HG02943 (cell line): ENCODE data around the gene LPO.

Source experiments
- ATAC-seq: cut with Tn5 transposase; IDR thresholded peaks from one replicate; pipeline ENCODE4 v1.9.1; 2021; ENCODE audit warnings: mild to moderate bottlenecking, low read depth, moderate library complexity; ENCODE audit not compliant: unreplicated experiment

Gene LPO

DNA sequence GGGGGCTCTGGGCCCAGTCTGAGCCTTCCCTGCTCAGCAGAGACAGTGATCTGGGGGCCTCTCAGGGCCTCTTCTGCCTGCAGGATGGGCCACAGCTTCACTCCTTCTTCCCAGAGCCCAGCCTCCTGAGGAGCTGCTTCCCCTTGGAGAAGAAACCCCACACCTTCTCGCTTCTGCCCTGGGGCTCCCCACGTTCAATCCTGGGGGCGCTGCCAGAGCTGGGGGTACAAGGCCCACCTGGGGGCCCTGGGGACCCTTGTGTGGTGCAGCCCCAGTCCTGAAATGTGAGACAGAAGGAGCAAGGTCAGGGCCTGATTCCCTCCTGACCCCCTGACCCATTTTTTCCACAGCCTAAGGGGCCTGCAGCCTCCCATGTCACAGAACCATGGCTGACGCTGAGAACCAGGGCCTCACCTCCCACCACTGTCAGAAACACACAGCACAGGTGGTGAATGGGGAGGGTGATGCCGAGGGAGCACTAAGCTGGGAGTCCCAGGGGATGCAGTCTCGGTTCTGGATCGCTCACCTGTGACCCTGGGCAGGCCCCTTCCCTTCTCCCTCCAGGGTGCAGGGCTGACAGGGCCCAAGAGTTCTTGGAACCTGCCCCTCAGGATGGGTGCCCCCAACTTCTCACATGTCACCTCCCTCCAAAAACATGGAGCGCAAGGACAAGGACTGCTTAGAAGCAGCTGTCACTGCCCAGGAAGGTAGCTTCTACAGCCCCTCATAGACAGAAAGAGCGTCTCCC, 64.0 kb downstream of the LPO start:
- no peak for ATAC-seq

GRCh38 chr17:58302919-58303585, 64.7 kb downstream of the LPO start:
- no peak for ATAC-seq

DNA sequence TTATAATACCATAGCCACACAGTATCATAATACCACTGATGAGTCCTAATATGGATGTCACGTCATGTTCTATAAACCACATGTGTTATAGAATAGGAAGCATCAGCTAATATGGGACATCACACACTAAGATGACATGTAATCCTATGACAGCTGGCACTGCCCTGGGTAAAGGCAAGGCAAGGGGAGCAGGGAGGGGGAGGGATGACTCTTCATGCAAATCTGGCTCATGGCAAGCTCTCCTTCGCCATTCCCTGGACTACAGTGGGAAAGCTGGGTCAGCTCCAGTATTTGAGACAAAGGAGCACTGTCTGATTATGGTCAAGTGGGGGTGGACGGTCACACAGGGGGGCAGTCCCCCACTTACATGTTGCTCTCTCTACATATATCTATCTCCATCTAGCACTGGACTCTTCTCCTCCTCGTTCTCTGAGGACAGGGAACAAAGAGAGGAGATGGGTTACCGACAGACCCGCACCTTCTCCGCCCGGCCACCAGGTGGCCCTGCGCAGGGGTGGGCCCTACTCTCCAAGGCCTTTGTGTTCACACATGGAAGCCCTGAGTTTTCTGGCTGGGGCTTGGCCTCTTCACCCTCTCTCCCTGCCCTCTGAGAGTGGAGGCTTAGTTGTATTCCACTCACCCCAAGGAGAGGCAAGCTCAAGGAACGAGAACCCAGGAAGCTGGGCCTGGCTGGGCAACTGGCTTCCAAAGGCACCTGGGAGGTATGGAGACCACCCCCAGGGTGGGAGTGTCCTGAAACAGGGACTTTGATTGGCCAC, 65.8 kb downstream of the LPO start:
- no peak for ATAC-seq

GRCh38 chr17:58304750-58305486, 66.5 kb downstream of the LPO start:
- ATAC-seq, result no peak

- ATAC-seq, result no peak
Measured at GRCh38 chr17:58305626-58306025, 67.2 kb downstream of the LPO start.

DNA sequence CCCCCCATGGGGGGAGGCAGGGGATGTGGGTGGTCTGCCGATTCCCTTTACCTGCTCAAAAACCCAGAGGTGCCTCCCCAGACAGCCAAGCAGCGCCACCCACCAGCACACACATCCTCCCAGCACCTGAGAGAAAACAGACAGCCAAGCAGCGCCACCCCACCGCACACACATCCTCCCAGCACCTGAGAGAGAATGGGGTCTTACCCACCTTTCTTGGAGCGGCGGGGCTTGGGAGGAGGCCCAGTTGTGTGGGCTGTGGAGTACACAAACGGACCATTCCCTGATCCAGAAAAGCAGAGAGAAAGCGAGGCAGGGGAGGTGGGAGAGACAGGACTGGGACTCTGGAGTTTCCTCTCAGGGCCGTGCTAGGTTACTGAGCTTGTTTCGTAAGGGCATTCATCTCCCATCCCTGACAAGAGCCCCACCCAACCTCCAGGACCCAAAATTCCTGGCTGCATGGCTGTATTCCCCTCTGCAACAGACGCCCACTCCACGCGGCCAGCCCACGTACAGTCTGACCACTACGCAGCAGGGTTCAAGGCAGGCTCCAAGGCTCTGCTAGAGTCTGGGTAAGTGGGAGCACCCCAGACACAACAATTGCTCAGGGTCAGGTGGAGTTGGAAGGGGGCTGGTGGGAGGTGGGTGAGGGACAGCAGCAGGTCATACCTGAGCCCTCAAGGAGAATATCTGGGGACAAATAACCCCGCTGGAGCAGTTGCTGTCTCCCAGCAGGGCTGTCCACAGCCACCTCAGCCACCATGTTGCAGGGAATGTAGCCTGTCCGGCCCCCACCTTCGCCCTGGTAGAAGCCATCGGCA, 68.0 kb downstream of the LPO start:
- ATAC-seq, result no peak

DNA sequence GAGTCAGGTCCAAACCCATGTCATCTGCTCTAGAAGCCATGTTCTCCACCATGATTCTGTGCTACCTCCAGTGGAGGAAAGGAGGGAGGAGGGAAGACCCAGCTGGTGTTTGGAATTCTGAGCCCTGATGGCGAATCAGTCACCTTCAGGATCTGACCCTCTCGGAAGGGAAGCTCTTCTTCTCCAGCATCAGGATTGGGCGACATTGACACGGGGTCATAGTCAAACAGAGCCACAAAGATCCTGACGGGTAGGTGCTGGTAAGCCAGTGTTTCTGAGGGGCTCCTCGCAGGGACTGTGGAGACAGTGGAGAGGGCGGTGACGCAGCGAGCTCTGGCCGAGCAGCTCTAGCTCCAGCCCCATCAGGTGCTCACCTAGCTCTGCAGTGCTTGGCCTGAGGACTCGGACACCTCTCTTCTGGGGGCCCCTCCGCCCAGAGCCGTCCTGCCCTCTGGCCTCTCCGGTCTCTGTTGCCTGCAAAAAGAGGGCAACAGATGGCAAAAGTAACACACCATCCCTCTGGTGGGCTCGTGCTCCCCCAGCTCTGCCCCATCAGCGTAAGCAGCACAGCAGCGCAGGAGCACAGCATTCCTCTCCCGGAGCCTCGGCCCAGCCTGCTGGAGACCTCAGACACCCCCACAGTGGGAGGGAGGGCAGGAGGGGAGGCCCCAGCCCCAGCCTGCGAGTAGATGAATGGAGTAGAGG, 69.2 kb downstream of the LPO start:
- no peak for ATAC-seq

GRCh38 chr17:58308173-58308984, 70.0 kb downstream of the LPO start:
- ATAC-seq, result no peak

DNA sequence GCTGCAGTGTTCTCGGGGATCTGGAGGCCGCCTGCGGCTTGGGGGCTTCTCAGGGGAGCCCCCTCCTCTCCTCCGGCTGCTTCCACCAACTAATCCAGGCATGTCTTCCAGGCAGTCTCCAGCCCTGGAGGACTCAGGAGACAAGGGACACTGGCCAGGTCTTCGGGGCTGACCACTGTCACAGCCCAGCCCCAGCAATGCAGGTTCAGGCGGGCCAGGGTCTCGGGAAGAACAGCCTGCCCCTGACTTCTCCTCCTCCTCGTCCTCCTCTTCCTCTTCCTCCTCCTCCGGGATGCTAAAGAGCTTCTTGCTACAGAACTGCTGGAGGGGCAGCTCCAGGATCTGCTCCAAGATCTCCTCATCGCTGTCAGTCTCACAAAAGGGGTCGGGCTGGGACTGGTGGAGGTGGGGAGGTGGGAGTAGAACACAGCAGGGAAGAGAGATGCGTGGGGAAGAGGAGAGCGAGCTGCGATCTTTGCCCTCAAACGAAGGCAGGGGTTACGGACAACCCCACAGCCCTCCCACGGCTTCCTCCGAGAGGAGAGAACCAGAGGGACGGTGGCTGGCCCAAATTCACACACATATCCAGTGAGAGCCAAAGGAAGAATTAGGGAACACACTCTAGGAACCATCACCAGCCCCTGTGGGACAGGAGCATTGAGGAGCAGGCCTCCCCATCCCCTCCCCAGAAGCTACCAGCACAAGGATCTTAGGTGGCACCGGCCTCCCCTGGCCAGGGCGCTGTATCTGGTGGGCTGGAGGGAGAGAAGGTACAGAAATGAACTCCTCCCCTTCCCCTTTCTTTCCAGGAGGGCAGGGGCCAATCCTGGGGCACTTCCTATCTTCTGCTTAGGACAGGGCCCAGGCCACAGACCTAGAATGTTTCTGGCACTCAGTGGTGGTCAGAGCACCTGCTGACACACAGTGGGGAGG, 70.9 kb downstream of the LPO start:
- no peak for ATAC-seq

GRCh38 chr17:58309918-58310259, 71.5 kb downstream of the LPO start:
- ATAC-seq, result no peak

DNA sequence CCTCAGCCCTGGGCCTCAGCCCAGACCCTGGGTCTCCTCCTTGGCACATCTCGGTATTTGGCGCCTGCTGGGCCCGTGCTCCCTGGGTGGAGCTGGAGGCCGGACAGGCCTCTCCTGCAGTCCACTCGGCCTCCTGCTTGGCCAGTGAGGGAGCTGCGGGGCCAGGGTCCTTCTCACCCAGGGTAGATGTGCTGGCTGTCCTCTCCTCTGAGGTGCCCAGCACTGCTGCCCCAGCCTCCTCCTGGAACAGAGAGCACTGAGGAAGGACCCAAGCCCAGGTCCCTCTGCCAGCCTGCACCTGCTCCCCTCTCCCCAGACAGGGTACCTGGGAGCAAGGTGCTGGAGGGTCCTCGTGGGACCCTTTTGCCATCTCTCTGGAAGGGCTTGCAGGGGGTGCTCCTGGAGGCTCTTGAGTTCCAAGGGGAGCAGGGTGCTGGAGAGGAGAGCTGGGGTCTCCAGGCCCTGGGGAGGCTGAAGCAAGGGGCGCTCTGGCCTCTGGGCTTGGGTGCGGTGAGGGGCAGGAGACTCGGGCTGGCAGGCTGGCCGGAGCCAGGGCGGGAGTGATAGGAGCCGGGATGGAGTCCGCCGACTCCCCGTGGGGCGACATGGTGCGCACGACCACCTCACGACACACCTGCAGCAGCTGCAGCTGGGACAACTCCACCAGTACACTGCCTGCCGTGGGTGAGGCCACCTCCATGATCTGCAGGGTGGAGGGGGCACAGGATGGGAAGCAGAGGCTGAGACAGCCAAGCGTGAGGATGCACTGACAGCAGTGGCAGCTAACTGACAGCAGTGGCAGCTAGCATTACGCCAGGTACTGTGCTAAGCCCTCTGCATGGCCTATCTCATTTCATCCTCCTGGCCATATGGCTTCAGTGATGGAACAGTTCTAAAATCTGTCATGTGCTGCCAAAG, 72.4 kb downstream of the LPO start:
- ATAC-seq, result no peak

GRCh38 chr17:58311429-58311894, 73.1 kb downstream of the LPO start:
- no peak for ATAC-seq

DNA sequence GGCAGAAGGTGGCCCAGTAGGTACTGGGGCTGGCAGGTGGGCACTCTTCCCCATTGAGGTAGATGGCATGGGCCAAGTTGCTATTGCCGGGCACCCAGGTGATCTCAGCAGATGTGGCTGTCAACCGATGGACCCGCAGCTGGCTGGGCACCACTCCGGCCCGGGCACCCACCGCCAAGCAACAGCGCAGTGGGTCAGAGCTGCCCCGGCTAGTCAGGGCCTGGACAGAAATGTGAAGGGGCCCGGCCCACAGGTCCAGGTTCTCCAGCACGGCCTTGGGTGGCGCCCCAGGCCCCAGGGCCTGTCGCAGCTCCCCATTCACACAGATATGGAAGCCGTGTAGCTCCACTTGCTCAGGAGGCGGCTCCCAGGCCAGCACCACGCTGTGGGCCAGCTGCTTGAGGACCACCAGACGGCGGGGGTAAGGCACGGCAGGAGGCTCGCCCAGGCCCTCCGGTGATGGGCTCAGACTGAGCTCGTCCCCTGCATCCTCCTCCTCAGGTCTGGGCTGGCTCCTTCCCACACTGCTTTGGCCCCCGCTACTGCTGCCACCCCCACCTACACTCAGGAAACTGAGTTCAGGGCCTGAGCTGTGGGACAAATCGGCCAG, 73.7 kb downstream of the LPO start:
- no peak for ATAC-seq

DNA sequence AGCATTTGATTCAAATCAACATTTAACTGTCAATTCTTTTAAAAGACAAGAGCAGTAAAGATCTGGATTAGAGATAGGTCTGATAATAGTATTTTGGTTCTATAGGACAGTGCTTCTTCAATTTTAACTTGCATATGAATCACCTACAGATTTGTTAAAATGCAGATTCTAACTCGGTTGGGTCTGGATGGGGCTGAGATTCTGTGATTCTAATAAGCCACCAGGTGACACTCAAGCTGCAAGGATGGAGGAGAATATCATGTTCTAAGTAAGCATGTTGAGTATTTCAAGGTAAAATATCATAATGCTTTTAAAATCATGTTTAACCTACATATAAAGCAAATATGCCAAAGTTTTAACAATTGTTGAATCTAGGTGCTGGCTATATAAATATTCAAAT, 74.4 kb downstream of the LPO start:
- no peak for ATAC-seq

- ATAC-seq, result no peak
Measured at GRCh38 chr17:58313815-58314705, 75.7 kb downstream of the LPO start.
